GM21515 (cell line): ENCODE results near the gene ELF5.

Experiments used
- ATAC-seq: cut with Tn5 transposase; IDR thresholded peaks from one replicate; pipeline ENCODE4 v1.9.1; 2021; ENCODE audit not compliant: unreplicated experiment

The ELF5 gene

DNA sequence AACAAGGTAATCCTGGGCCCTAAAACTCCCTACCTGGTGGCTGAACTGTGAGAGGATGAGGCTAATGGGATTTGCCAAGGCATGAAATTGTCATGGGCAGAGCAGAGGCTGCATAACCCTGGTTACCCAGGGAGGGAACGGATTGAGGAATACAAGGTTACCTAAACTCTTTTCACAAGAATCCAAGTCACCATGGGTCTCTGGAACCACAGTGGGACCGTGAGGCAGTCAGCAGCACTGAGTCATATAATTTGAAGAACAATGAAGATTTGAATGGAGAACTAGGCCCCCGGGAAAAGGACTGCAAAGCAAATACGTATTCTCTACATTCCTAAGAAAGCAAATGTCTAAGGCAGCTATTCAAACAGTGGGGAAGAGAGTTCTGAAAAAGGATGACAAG is 55.1 kb downstream of the ELF5 start:
- ATAC-seq: no peak

DNA sequence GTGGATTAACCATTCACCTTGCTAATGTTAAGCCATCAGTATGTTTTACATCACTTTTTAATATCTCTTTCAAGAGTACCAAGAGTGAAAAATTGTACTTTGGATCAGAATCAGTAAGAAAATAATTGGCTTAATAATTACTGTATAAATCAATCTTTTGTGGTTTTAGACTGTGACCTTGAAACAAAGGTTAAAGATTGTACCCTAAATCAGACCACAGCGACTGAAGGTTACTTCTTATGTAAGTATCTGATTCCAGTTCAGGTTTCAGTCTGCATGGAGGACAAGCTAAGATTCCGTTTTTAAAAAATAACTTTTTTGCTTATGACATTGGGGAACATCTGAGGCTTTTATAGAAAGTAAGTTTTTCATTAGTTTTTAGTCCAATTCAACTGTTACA is 56.0 kb downstream of the ELF5 start:
- no peak for ATAC-seq

DNA sequence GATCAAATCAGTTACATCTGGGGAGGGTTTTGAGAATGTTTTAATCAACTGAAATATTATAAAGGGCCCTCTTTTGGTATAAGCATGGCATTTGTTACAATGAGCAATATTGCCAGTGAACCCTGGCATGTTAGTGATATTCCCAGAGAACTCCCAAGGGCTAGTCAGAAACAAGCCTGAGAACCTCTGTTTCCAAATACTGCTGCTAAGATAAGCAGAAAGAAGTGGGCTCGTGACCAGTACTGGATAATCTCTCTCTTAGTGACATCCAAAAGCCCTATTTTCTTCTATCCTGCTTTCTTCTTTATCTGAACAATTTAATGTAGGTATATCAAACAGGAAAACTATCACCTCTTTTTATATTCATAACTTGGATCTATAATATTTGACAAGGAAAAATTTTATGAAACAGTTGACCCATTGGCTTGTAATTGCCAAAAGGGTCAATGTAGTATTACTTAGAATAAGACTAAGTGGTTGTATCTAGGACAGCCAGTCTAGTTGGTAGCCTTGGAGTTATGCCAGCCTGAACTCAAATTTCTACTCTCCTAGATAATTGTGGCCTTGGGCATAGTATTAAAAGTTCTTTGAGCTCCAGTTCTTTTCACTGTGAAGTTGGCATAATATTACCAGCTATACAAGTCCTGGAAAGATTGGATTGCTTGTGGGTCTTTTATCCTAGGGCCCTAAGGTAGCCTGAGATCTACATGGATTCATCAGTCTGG is 59.1 kb downstream of the ELF5 start:
- no peak for ATAC-seq

DNA sequence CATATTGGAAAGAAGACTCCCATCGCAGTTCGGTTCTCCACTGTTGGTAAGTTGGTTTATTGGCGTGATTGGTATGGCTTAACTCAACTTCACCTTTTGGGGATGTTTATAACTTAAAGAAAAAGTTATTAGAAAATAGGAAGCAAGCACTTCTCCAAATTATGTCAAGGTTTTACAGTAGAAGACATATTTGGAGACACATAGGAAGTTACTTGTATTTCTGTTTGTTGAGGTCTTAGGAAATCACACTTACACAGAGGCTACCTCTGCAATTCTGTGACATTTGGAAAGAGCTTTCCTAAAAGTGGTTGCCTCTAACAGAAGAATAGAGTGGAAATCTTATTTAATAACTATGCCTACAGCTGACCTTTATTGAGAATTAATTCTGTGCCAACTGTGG is 62.5 kb downstream of the ELF5 start:
- ATAC-seq: no peak

DNA sequence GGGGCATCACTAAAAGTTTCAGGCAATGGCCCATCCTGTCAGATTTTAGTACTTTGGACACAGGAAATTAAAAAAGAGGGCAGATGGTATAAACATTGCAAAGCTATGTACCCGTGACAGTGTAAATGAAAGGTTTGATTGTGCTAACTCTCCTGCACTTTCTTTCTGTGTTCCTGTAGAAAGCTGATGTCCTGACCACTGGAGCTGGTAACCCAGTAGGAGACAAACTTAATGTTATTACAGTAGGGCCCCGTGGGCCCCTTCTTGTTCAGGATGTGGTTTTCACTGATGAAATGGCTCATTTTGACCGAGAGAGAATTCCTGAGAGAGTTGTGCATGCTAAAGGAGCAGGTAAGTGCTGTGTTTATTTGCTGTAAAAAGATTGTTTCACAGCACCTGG is 64.6 kb downstream of the ELF5 start:
- ATAC-seq: no peak

DNA sequence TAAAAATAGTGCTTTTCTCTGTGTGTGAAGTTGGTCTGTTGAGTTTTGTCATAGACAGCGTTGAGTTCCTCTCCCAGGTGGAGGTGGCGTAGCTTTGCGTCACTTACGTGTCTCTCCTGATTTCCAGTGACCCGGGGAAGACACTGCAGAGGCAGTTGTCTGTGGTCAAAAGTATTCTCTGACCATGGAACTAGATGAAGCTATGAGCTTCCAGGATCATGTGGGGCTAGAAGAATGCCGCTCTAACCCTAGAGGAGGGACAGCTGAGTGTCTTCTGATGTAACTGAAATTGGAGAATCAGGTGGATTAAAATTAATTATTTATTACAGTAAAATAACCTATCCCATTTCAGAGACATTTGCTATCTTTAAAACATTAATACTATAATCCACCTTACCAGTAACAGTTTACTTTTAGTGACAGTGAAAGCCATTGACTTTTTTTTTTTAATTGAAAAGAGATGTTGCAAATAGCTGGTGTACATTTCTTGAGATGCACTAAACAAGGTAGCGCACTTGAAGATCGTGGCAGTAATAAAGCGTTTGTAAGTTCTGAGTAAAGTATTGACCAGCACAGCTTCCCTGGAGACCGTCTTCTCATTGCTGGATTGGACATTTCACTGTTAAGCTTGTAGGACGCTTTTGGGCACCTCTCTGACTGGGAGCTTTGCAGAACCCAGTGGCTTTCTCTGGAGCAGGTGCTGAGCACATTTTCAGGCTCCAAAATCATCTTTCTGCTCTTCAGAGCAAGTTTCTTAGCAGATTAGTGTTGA is 65.2 kb downstream of the ELF5 start:
- ATAC-seq: no peak

DNA sequence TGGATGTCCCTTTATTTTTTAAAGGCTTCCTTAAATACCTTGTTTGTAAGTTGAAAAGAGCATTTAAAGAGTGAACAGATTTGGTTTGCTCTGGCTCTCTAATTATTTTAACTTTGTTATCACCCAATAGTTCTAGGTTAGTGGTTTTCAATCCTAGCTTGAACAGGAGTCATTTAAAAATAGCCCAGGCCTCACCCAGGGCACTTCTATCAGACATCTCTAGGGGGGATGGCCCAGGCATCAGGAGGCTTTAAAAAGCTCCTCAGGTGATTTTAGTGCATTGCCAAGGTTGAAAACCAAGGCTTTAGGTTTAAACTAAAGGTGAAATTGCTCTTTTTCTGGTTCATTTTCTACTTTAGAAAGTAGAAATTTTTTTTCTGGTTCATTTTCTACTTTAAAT is 66.5 kb downstream of the ELF5 start:
- no peak for ATAC-seq

DNA sequence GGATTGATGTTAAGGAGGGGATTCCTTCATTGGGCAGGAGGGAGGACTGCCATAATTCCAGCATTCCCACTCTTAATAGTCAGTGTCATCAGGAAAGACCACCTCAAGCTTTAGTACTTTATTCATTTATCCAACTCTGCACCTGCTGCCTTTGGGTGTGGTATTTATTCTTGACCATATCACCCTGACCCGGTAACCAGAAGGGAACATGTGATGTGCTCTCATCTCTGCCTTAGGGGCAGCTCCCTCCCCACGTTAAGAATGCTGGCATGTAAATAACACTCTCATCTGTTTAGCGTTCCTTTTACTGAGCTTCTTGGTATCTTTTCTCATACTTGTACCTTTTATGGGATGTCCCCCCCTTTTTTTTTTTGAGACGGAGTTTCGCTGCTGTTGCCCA is 67.2 kb downstream of the ELF5 start:
- no peak for ATAC-seq

DNA sequence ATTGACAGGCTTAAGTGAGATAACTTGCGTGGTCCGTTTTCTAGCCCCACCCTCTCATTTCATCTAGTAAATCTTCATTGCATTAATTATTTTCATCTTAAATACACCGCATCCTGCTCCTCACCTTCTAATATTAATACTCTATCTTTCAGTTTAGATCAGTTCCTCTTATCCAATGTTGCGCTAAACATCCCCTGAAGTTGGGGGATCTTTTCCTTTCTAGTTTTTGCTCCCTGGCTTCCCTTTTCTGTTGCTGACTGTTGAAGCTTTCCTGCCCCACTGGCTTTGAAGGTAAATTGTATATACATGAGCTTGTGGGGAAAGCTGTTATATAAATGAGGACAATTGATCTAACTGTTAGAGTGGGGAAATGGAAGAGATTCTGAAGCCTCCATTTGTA is 67.6 kb downstream of the ELF5 start:
- ATAC-seq: no peak

DNA sequence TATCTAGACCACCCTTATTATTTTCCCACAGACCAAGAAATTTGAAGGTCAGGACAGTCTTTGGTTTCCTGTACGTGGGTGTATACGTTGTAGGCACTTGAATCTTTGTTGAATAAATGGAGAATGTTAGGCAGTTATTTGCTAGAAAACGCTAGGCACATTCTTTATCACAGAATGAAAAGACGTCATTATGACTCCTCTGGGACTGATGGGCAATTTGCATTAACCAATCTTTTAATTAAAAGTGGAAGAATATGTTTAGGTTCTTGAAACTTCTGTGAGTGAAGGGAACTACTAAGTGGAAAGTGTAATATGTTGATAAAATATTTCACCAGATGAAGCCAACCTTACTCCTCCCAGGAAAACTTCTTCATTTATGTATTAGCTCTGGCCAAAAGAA is 69.2 kb downstream of the ELF5 start:
- no peak for ATAC-seq

DNA sequence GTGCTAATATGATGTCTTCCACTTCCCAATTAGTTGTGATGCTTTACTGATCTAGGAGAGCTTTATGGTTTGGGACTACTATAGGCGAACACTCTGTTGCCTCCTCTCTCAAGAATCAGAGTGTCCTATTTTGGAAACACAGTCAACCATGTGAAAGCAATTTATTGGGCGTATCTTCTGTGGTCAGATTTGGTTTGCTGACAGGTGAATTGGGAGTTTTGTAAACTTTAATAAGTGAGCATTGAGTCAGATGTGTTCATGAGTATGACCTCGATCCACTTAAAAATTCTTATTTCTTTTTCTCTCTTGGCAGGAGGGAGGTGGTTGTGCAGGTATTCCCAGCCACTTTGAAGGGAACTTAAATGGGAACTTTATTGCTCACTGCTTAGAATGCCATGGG is 70.5 kb downstream of the ELF5 start:
- ATAC-seq: no peak

DNA sequence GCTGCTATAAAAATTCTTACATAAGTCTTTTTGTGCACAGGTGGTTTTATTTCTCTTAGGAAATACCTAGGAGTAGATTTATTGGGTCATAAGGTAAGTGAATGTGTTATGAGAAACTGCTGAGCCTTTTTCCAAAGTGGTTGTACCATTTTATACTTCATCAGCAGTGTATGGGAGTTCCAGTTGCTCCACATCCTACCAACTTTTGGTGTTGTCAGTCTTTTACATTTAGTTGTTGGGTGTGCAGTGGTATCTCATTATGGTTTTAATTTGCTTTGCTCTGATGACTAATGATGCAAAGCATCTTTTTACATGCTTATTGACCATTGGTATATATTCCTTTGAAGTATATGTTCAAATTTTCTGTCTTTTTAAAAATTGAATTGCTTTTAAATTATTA is 71.8 kb downstream of the ELF5 start:
- no peak for ATAC-seq

DNA sequence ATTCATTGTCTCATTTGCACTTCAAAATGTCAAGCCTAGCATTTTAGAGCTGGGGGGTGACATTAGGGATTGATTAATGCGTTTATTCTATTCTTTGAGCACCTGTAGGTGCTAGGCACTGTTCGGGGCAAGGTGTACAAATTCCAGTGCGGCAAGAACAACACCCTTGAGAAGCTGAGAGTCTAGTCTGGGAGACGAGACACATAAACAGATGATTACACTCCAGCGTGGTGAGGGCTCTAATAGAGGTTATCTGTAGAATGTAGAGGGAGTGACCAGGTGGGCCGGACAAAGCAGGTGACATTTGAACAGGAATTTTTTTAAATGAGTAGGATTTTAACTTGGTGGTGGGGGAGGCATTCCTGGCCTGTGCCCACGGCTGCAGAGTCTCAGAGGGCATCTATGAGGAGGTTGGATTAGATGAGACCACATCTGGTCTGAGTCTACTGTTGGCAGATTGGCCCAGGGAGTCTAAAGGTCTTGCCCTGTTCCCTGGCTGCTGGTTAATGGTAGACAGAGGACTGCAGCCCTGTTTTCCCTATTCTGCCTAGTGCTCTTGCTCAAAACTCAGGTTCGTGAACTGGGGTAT is 73.9 kb downstream of the ELF5 start:
- ATAC-seq: no peak

DNA sequence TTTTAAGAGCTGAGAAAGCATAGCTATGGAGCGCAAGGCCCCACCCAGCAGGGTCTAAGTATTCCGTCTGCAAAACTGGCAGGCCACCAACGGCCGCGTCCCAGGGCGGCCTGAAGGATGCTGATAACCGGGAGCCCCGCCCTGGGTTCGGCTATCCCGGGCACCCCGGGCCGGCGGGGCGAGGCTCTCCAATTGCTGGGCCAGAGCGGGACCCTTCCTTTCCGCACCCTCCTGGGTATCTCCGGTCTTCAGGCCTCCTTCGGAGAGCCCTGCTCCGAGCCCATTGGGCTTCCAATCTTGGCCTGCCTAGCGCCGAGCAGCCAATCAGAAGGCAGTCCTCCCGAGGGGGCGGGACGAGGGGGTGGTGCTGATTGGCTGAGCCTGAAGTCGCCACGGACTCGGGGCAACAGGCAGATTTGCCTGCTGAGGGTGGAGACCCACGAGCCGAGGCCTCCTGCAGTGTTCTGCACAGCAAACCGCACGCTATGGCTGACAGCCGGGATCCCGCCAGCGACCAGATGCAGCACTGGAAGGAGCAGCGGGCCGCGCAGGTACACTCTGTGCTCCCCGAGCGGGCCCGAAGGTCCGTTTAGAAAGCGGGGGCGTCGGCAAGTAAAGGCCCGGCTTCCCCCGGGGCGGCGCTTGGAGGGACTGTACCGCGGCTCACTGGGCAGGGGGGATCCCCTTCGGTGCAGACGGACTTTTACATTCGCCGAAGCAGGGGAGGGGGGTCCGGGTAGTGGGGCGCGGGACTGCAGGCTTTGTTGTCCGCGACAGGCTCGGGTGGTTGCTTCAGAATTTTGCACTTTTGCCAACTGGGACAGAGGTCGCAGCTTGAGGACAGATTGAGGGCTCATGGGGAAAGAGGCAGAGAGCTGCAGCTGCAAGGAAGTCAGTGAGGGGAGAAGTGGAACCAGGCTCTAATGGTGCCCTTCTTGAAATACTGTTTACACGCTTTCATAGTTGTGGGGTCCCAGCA is 74.8 kb downstream of the ELF5 start, which contains the start of gene CAT:
CAT (plus strand) TSS at position 406 of the 979 bp plus-strand sequence; CDS start at position 486, 80 bp downstream.
- peak; percentile 96 for ATAC-seq

DNA sequence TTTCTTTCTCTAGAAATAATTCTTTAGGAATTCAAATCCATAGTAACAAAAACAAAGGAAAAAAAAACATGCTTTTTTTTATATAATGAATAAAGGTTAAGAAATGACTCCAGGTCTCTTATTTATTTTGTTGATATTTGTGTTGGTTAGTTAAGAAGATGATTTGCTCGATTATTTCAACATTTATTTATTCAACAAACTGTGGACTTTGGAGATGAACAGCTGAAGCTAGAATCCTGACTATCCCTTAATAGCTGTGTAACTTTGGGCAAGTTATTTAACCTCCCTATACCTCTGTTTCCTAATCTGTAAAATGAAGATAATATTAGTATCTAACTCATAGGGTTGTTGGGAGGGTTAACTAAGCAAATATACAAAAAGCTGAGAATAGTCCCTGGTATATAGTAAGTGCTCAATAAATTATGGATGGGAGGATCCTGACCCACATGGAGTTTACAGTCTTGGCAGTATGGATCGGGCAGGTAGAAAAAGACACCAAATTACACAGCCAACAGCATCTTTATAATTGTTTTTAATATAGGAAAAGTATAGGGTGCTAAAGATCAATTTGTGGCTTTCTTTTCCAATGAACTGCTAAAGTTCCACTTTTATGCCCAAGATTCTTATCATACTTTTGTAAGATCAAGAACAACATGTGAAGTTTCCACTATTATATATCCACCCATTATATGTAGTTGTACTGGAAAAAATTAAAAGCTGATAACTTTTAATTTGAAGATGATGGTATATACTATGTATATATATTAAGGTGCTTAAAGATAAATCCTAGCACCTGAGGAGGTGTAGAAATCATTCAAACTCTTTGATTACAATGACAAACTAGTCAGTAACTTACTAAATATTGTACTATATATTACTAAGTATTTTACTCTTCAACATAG is 76.1 kb downstream of the ELF5 start:
- ATAC-seq: no peak

DNA sequence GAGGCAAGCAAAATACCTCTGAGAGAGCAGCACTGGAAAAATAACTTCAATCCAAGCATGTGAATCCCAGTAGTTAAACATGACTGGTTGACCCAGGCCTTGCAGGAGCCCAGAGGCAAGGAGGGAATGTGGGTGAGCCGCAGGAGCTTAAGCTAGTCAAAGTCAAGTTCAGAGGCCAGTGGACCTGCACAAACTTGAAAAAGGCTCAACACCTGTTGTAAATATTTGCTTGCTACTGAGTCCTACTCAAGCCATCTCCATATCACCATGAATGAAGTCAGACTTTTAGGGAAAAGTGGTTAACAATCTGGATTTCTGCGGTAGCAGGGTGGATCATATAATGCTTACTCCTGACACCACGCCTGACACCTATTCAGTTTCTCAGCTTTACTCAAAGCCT is 79.7 kb downstream of the ELF5 start:
- no peak for ATAC-seq

DNA sequence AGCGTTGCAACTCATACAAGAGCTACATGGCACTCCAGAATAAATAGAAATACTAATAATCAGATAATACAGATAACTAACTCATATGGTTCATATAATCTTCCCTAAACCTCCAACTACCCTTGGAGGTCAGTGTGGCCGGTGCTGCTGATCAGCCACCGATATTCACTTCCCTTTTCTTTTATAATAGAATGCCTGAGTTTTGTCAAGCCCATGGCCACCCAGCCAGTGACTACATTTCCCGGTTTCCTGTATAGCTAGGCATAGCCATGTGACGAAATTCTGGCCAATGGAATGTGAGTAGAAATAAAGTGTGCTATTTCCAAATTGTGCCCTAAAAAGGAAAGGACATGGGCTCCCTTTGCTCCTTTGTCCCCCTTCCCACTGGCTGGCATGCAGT is 80.8 kb downstream of the ELF5 start:
- no peak for ATAC-seq

DNA sequence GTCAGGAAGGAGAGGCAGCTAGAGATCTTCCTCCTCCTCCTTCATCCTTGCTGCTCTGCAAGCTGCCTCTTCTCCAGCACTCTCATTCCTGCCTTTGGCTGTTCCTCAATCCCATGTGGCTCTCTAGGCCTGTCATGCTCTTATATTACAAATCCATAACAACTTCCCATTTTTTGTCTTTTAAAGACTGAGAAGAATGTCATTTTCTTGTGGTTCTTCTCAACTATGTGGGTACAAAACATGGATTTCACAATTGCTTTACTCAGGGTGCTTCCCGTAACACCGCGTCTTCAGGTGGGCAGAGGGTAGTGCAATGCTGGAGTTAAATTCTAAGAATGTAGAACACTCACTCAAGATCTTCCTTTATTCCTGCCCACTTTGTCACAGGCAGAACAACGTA is 81.6 kb downstream of the ELF5 start:
- ATAC-seq: no peak
